Peyer's patch (tissue), 4 donors: ENCODE data around the gene NBPF1. TPM values are rescaled to one million over a fixed set of nuclear protein-coding genes. Genes with fewer than 3 reads are reported as not detected.
"Not testable (repeated sequence)": the region's sequence is repeated elsewhere in the genome, so short reads cannot be mapped to it uniquely, and the experiment has no call there.

Experiments
- DNase-seq, 3 donors: peaks; one replicate each; pipeline ENCODE4 v3.0.0-alpha.2; 2017 to 2019
- H3K27ac ChIP-seq, 4 donors: fragments of 200-600 bp; sonication (generic); one replicate each; pipeline ENCODE4 v1.5.1; 2016 to 2019
- H3K27me3 ChIP-seq, 2 donors: fragments of 200-600 bp; sonication (generic); one replicate each; pipeline ENCODE4 v1.5.1; 2019
- H3K36me3 ChIP-seq, 3 donors: fragments of 200-600 bp; sonication (generic); one replicate each; pipeline ENCODE4 v1.5.1; 2016 to 2019
- H3K4me1 ChIP-seq, 4 donors: fragments of 200-600 bp; sonication (generic); one replicate each; pipeline ENCODE4 v1.5.1; 2016 to 2019
- H3K4me3 ChIP-seq, 4 donors: fragments of 200-600 bp; sonication (generic); 1 replicate in 3 of 4; 2 replicates in 1 of 4; pipeline ENCODE4 v1.5.1; 2016 to 2019; ENCODE audit warnings: mild to moderate bottlenecking in 1 of 4
- H3K9me3 ChIP-seq, 4 donors: fragments of 200-600 bp; sonication (generic); one replicate each; pipeline ENCODE4 v1.5.1; 2016 to 2019; ENCODE audit warnings: mild to moderate bottlenecking in 1 of 4
- CTCF ChIP-seq, 6 experiments: fragments of 450-650 bp in 4 of 6; fragments of 200-600 bp in 2 of 6; sonication (generic) in 1 of 6; IDR thresholded peaks; one replicate each; pipeline ENCODE4 v1.5.1; 2017 to 2019; ENCODE audit warnings: antibody characterized with exemption in 6 of 6, mild to moderate bottlenecking in 3 of 6, moderate library complexity in 1 of 6
- POLR2A ChIP-seq, 2 donors: fragments of 450-650 bp; IDR thresholded peaks; one replicate each; pipeline ENCODE4 v1.5.1; 2017; ENCODE audit warnings: antibody characterized with exemption in 2 of 2, mild to moderate bottlenecking in 2 of 2, moderate library complexity in 2 of 2
- total RNA-seq, 4 donors: library from RNA; depleted of rRNA; stranded (reverse); fragments of >200 nt; gene quantifications; one replicate each; pipeline ENCODE4 v1.1.0, GENCODE V29; 2016

The NBPF1 gene
- total RNA-seq, 4 donors from 2014 or later, result 73.9 to 145 (median 115) TPM

- not testable (repeated sequence) for H3K36me3 ChIP-seq, H3K27me3 ChIP-seq, H3K27ac ChIP-seq, H3K9me3 ChIP-seq, H3K4me1 ChIP-seq, H3K4me3 ChIP-seq, DNase-seq
Measured at GRCh38 chr1:16532235-16532991, 81.0 kb downstream of the NBPF1 start.

GRCh38 chr1:16528338-16528737, 85.0 kb downstream of the NBPF1 start:
- not testable (repeated sequence) for DNase-seq, H3K4me1 ChIP-seq, H3K4me3 ChIP-seq, H3K9me3 ChIP-seq, H3K27me3 ChIP-seq, H3K36me3 ChIP-seq, H3K27ac ChIP-seq

GRCh38 chr1:16525769-16526168, 87.6 kb downstream of the NBPF1 start:
- not testable (repeated sequence) for H3K4me3 ChIP-seq, DNase-seq

GRCh38 chr1:16521679-16522078, 91.7 kb downstream of the NBPF1 start:
- H3K4me3 ChIP-seq, DNase-seq, H3K9me3 ChIP-seq, H3K27me3 ChIP-seq, H3K4me1 ChIP-seq, H3K27ac ChIP-seq, H3K36me3 ChIP-seq: not testable (repeated sequence)

More at GRCh38 chr1:16525769-16526168, 87.6 kb downstream of the NBPF1 start:
- H3K27ac ChIP-seq, H3K27me3 ChIP-seq, H3K9me3 ChIP-seq, H3K36me3 ChIP-seq, H3K4me1 ChIP-seq: not testable (repeated sequence)

- Histone ChIP-seq H3K4me3 (no peak overlapping the region), H3K4me1 (no peaks in the 10 kb centered on the region), H3K27me3 (no peaks in the 10 kb centered on the region), H3K9me3 (no peaks in the 10 kb centered on the region), H3K36me3 (no peaks in the 10 kb centered on the region), H3K27ac (no peak overlapping the region)
- no peak for DNase-seq
- no peak for TF ChIP-seq POLR2A (IDR thresholded peaks at IDR 0.05)
- no peak for TF ChIP-seq CTCF (IDR thresholded peaks at IDR 0.05)
Measured at GRCh38 chr1:16521288-16521583, 92.1 kb downstream of the NBPF1 start.

GRCh38 chr1:16520435-16521287, 92.7 kb downstream of the NBPF1 start:
- not testable (repeated sequence) for H3K4me3 ChIP-seq, H3K9me3 ChIP-seq, H3K36me3 ChIP-seq, H3K27ac ChIP-seq, DNase-seq, H3K4me1 ChIP-seq, H3K27me3 ChIP-seq

- H3K4me1 ChIP-seq, H3K9me3 ChIP-seq, H3K27ac ChIP-seq, DNase-seq, H3K27me3 ChIP-seq, H3K4me3 ChIP-seq, H3K36me3 ChIP-seq: not testable (repeated sequence)
Measured at GRCh38 chr1:16519255-16519951, 94.0 kb downstream of the NBPF1 start.

- not testable (repeated sequence) for H3K27ac ChIP-seq, H3K4me3 ChIP-seq, H3K36me3 ChIP-seq, DNase-seq, H3K9me3 ChIP-seq, H3K4me1 ChIP-seq, H3K27me3 ChIP-seq
Measured at GRCh38 chr1:16518913-16519254, 94.5 kb downstream of the NBPF1 start.

GRCh38 chr1:16516694-16517410, 96.5 kb downstream of the NBPF1 start:
- not testable (repeated sequence) for DNase-seq, H3K27ac ChIP-seq, H3K27me3 ChIP-seq, H3K4me3 ChIP-seq, H3K9me3 ChIP-seq, H3K4me1 ChIP-seq, H3K36me3 ChIP-seq
